AG04450 (cell line): ENCODE results near the gene STX3. TPM values are rescaled to one million over a fixed set of nuclear protein-coding genes. Genes with fewer than 3 reads are reported as not detected.
A peak's percentile ranks its signal among the peaks of the same experiment; 100 is the strongest.

Experiments used
- CTCF ChIA-PET: fragments of 300-600, 350-600 bp; formaldehyde crosslinking; extraction: SDS; loops from one replicate; lab custom pipeline; 2022; ENCODE audit warnings: antibody characterized with exemption, inconsistent platforms; lab: Charles Lee
- POLR2A ChIA-PET: fragments of 350-600 bp; formaldehyde crosslinking; extraction: SDS; loops from one replicate; lab custom pipeline; 2021; ENCODE audit warnings: antibody characterized with exemption, inconsistent platforms; lab: Yijun Ruan, JAX
- DNase-seq: peaks from one replicate; pipeline ENCODE4 v3.0.0-alpha.2; 2011; ENCODE audit warnings: low read depth, low spot score
- H3K27ac ChIP-seq: one replicate; pipeline ENCODE4 v1.5.1; 2012; ENCODE audit warnings: low read depth, low read length, control low read depth
- H3K27me3 ChIP-seq: one replicate; pipeline ENCODE4 v1.6.0; 2012; ENCODE audit warnings: low read length; ENCODE audit not compliant: control insufficient read depth, insufficient read depth
- H3K4me3 ChIP-seq: 2 replicates; pipeline ENCODE4 v1.5.1; 2011; ENCODE audit warnings: mild to moderate bottlenecking, low read depth, low read length, control low read depth
- H3K9me3 ChIP-seq: 2 replicates; pipeline ENCODE4 v1.5.1; 2012; ENCODE audit warnings: low read length; ENCODE audit not compliant: control insufficient read depth, insufficient read depth
- CTCF ChIP-seq: IDR thresholded peaks from 2 replicates; pipeline ENCODE4 v1.5.1; 2011; ENCODE audit warnings: low read depth, low read length, control low read depth, inconsistent platforms
- polyA plus RNA-seq: library from polyadenylated mRNA; depleted of rRNA; stranded (reverse); fragments of >200 nt; gene quantifications from 2 replicates; pipeline ENCODE4 v1.2.3, GENCODE V29; 2011

The STX3 gene
- polyA plus RNA-seq, 1 experiment, result 12.4 TPM

GRCh38 chr11:59801981-59802638 is 46.9 kb downstream of the STX3 start:
- Histone ChIP-seq H3K4me3 (no peak overlapping the region), H3K9me3 (no peaks in the 10 kb centered on the region), H3K27ac (no peak overlapping the region), H3K27me3 (no peaks in the 10 kb centered on the region)
- no peak for DNase-seq
- POLR2A ChIA-PET, result interaction anchor here (1.2 to 1.4 kb wide), 2 partner anchors 46 to 47 kb away, joined by 4 to 8 read pairs; partner anchors contain the start of gene STX3
- TF ChIP-seq CTCF, result no peak
- CTCF ChIA-PET, result interaction anchor here (0.5 to 3.9 kb wide), 16 partner anchors 9 to 265 kb away, joined by 3 to 79 read pairs (median 4); partner anchors contain the start of genes MRPL16 and STX3

- Histone ChIP-seq H3K9me3 (no peaks in the 10 kb centered on the region), H3K27ac (no peak overlapping the region), H3K27me3 (no peaks in the 10 kb centered on the region), H3K4me3 (no peak overlapping the region)
- POLR2A ChIA-PET, result interaction anchor here (1.2 to 1.4 kb wide), 2 partner anchors 47 to 48 kb away, joined by 4 to 8 read pairs; partner anchors contain the start of gene STX3
- peak; percentile 67 for TF ChIP-seq CTCF
- CTCF ChIA-PET, result interaction anchor here (0.9 to 3.9 kb wide), 6 partner anchors 8 to 49 kb away, joined by 5 to 79 read pairs (median 19); partner anchors contain the start of genes MRPL16 and STX3
- DNase-seq, result no peak
Observed at GRCh38 chr11:59802639-59803176, 47.5 kb downstream of the STX3 start.

GRCh38 chr11:59804061-59804460 is 48.9 kb downstream of the STX3 start:
- ChIA-PET POLR2A (no interaction called here), CTCF (interaction anchor here (0.6 to 3.2 kb wide), 2 partner anchors 49 to 127 kb away, joined by 3 to 32 read pairs; partner anchors contain the start of gene STX3)
- no peak for TF ChIP-seq CTCF

GRCh38 chr11:59807047-59807610 is 52.0 kb downstream of the STX3 start:
- Histone ChIP-seq H3K27me3 (no peaks in the 10 kb centered on the region), H3K27ac (no peak overlapping the region), H3K4me3 (no peak overlapping the region), H3K9me3 (no peaks in the 10 kb centered on the region; the same call in 1 of the 2 replicates)
- POLR2A ChIA-PET, result no interaction called here
- no peak for DNase-seq
- TF ChIP-seq CTCF, result no peak
- CTCF ChIA-PET, result interaction anchor here (1.2 to 6.3 kb wide), 2 partner anchors 16 to 53 kb away, joined by 3 to 42 read pairs; partner anchors contain the start of gene STX3

More at GRCh38 chr11:59804061-59804460, 48.9 kb downstream of the STX3 start:
- Histone ChIP-seq H3K27ac (no peak overlapping the region), H3K4me3 (no peak overlapping the region), H3K27me3 (no peaks in the 10 kb centered on the region), H3K9me3 (no peaks in the 10 kb centered on the region)
- DNase-seq, result no peak
